ENCODE results near the gene FAAP100.
"Not testable (repeated sequence)": the region's sequence is repeated elsewhere in the genome, so short reads cannot be mapped to it uniquely, and the experiment has no call there.

The FAAP100 gene, protein sequence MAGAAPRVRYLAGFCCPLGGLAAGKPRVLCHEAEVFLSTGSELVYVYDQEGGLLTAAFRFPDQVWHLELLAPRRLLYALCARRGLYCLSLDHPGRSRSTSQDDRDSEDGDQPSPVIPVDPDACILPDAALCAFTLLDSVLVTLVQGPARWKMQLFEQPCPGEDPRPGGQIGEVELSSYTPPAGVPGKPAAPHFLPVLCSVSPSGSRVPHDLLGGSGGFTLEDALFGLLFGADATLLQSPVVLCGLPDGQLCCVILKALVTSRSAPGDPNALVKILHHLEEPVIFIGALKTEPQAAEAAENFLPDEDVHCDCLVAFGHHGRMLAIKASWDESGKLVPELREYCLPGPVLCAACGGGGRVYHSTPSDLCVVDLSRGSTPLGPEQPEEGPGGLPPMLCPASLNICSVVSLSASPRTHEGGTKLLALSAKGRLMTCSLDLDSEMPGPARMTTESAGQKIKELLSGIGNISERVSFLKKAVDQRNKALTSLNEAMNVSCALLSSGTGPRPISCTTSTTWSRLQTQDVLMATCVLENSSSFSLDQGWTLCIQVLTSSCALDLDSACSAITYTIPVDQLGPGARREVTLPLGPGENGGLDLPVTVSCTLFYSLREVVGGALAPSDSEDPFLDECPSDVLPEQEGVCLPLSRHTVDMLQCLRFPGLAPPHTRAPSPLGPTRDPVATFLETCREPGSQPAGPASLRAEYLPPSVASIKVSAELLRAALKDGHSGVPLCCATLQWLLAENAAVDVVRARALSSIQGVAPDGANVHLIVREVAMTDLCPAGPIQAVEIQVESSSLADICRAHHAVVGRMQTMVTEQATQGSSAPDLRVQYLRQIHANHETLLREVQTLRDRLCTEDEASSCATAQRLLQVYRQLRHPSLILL

DNA sequence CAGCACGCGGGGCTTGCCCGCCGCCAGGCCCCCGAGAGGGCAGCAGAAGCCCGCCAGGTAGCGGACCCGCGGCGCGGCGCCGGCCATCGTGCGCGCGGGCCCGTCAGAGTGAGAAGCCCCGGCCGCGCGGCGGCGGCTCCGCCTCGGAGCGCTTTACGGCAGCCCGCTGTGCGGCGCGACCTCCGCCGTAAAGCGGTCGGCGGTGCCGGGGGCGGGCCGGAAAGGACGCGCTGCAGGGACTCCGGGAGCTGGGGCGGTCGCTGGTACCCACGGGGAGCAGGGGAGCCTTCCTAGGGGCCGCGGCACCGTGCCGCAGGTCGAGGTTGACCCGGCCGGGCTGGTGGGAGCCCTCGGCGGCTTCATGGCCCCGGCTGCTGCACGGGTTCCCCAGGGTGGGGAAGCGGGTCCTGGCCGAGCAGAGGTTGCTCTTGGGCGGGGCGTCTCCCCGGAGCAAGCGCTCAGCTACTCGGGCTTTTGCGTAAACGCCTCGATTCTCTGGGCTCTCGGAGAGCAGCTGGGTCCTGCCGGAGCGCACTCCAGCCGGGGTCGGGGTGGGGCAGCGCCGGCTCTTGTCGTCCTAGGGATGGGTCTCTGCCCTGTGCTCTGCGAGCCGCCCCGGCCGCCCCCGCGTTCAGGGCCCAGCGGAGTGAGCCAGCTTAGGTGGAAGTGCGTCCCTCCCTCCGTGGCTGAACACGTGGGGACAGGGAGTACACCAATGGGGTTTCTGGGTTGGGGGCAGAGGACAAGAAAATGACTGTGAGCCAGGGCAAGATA lies at the start of gene FAAP100:
FAAP100 (minus strand) TSS at position 110 of the 774 bp plus-strand sequence; CDS start at position 87, 23 bp downstream.
- DNase-seq (ENCODE audit: low spot score): peak; percentile 91

DNA sequence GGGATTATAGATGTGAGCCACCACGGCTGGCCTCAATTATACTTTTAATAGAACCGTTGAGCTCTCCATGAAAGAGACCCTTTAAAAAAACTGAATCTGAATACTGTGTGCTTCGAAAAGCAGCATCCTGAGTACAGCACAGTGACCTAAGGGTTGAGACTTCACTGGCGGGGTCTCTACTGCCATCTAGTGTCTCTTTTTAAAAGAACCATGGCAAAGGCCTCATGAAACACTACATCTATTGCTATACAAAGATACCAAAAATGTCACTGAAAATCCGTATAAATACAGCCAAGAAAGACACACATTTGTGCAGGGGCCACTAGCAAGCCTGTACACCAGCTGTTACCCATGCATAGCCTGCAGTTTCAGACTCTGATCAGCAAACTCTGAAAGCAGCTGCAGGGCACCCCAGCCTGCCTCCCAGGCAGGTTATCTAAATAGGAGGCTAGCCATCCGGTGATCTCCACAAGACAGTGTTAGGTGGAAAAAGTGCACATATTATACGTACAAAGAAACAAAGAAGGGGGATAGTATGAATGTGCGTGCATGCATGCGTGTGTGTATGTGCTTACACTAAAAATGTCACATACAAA lies 49.5 kb upstream of the FAAP100 start:
- peak; percentile 76 for DNase-seq (ENCODE audit: low spot score)

DNA sequence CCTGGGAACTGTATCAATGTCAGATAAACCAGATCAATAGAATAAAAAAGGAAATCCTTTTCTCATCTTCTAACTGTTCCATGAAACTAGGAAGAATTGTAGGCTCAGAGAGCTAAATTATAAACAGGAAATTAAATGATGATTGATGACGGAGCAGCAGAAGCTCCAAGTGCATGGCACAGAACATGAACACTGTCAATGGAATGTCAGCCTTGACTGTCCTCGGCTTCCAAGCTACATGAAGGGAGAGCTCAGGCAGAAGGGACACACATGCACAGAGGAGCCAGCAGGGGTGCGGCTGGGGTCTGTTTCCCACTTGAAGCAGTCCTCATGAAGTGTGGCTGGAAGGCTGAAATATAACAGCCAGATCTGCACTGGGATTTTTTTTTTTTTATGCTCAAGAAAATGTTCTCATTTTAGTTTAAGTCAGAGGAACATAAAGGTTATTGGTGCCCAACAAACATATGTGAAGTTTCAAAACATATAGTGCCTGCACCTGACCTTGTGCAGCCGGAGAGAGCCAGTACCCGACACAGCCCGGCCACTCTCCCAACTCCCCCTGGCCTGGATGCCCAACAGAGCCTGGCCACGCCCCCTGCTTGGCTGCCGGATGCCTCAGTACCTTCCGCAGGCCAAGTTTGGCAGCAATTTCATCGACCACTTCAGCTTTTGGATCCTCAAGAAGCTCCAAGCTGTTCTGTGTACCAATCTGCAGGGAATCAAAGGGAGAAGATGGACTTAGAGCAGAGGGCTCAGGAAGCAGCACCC lies 47.8 kb upstream of the FAAP100 start:
- no peak for DNase-seq (ENCODE audit: low spot score)

DNA sequence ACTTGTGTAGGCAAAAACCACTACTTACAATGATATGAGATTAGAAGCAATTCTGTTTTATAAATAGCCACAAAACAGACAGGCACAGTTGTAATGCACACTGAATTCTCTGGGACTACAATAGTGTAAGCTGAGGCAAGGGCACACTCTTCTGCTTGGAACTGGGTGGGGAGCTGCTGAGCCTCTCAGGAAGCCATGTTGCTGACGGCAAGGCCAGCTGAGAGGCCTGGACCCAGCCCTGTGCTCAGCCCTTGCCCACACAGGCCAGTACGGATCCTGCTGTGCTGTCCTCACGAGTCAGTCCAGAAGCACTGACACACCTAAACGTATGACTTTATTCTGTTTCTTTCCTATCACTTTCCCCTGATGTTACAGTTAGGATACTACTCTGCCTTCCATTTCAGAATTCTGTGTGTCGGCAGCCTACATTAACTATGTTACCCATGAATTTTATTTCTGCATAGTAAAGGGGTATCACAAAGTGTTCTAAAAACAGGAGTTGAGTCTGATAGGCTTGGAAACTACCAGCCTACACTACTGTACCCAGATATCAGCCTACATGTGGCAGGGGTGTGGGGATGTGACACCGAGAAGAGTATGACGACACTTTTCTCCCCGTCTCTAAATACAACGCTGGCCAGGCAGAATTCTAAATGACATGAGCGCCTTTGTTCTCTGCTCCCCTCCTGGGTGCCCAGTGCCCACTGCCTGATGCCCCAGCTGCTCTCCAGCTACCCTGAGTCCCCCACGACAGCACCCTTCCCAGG lies 41.1 kb upstream of the FAAP100 start:
- DNase-seq (ENCODE audit: low spot score): no peak

DNA sequence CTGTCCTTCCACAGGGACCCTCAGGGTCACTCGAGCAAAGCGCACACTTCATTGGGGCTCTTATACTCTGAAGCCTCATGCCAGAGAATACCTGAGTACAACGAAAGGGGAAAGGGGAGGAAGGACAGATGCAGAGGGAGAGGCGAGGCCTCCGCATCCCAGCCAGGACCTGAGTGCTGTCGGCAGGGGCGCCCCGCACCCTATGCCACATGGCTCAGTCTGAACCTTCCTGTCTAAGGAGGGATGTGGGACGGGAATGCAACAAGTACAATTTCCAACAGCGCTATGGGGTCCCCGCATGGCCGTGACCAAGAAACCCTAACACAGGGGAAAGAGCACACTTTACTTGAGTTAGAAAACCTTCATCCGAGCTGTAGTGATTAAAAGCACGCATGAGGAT lies 39.8 kb upstream of the FAAP100 start:
- no peak for DNase-seq (ENCODE audit: low spot score)

DNA sequence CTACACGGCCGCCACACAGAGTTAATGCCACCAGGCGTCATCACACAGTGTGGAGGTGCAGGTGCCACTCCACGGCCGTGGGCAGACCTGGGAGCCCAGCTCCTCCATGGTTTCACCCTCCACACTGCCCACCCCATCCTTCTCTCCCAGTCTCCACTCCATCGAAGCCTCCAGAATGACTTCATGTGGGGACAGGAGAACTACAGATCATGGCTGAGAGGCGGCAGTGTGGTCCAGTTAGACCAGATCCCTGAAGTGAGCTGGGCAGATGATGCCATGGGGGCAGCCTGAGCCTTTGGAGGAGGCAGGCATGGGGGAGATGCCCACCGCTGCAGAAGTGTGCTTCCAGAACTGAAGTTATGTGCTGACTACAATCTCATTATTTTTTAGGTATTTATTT lies 38.0 kb upstream of the FAAP100 start:
- DNase-seq (ENCODE audit: low spot score): no peak

DNA sequence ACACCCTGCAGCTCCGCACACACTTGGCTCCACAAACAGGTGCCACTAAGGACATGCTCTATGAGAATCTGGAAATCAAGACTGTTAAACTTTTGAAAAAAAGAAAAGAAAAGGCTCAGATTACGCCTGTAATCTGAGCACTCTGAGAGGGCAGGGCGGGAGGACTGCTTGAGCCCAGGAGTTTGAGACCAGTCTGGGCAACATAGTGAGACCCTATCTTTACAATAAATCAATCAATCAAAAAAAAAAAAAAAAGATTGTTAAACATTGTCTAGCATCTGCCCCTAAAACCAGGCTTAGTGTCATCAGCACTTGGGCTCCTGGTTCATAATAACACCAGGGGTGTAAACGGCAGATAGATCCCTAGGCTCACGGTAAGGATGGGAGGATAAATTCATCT lies 37.5 kb upstream of the FAAP100 start:
- no peak for DNase-seq (ENCODE audit: low spot score)

DNA sequence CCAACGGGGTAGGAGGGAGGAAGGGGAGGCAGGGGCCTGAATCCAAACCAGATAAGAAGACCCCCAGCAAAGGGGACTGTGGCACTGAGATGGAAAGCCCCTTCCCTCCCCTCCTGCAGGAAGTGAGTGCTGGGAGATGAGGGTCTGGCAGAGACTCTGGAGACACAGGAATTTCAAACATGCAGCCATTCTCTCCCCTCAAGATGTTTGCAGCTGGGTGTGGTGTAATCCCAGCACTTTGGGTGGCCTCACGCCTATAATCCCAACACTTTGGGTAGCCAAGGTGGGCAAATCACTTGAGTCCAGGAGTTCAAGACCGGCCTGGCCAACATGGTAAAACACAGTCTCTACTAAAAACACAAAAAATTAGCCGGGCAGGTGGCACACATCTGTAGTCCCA lies 33.9 kb upstream of the FAAP100 start:
- no peak for DNase-seq (ENCODE audit: low spot score)

DNA sequence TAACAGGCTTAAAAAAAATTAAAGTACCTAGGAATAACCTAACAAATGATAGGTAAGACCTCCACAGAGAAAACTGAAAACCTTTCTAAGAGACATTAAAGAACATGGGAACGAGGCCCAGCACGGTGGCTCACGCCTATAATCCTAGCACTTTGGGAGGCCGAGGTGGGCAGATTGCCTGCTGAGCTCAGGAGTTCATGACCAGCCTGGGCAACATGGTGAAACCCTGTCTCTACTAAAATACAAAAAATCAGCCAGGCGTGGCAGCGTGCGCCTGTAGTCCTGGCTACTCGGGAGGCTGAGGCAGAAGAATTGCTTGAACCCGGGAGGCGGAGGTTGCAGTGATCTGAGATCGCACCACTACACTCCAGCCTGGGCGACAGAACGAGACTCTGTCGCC lies 32.6 kb upstream of the FAAP100 start:
- DNase-seq (ENCODE audit: low spot score): not testable (repeated sequence)

DNA sequence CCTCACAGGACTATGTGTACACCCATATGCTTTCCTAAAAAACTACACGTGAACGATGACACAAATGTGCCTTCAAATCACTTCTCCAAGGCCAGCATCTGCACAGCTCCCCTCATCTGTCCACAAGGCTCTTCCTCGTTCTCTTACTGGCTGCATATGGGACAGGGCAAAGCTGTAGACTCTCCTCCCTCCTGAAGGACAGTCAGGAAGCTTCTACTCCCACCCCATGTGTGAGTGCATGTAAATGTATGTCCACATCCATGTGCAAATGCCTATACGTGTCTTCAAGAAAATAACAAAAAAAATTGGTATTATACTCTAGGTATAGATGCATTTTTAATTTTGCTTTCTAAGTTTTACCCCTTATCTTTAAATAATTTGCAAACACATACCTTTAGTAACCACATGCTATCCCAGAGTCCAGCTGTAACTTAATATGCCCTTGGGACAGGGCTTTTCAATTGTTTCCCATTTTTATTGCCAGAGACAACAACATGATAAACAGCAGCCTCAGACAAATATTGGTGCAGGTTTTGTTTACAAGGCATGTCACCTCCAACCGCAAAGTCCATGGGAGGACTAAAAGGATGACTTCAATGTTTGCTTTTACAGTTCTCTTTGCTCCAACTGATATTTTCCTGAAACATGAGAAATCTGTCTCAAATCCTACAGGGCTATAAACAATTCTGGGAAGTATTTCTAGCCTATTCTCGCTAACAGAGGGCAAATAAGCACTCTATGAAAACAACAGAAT lies 31.6 kb upstream of the FAAP100 start:
- no peak for DNase-seq (ENCODE audit: low spot score)

DNA sequence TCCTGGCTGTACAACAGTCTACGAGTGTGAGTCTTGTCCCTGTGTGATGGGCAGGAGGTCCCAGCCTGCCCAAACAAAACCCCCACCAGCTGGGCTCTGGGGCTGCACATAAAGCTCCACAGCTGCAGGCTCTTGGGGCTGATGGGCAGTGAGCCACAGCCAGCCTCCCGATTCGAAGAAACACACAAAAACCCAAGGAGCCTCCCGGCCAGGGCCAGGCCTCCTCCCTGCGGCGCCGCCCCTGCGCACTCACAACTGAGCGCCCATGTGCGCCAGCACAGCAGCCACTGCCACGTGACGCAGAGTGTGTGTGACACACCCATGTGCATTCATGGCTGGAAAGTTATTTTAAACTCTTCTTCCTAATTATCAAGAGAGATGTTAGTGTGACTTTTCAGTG lies 30.6 kb upstream of the FAAP100 start:
- DNase-seq (ENCODE audit: low spot score): no peak

DNA sequence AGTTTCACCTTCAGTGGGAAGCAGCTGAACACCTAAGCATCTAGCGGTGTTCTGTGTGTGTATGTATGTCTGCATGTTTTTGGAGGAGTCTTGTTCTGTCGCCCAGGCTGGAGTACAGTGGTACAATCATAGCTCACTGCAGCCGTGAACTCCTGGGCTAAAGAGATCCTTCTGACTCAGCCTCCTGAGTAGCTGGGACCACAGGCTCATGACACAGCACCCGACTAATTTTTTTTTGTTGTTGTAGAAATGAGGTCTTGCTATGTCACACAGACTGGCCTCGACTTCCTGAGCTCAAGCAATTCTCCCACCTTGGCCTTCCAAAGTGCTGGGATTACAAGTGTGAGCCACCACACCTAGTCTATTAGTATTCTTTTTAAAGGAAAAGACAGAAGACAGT lies 30.2 kb upstream of the FAAP100 start:
- DNase-seq (ENCODE audit: low spot score): no peak

DNA sequence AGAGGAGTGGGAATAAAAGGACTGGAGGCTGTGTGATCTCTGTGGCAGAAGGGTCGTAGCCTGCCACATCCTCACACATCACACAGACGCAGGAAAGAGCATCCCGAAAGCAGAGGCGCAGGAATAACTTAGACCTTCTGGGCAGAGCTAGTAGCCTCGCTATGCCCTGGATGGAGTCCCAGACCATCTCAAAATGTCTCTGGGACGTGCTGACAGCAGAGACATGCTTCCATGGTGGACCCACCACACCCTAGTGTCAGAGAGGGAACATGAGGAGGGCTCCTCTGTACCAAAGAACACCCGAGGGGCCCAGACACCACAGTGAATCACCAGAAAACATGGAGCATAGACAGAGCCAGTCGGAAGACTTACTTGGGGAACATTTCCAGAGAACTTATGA lies 29.6 kb upstream of the FAAP100 start:
- no peak for DNase-seq (ENCODE audit: low spot score)

DNA sequence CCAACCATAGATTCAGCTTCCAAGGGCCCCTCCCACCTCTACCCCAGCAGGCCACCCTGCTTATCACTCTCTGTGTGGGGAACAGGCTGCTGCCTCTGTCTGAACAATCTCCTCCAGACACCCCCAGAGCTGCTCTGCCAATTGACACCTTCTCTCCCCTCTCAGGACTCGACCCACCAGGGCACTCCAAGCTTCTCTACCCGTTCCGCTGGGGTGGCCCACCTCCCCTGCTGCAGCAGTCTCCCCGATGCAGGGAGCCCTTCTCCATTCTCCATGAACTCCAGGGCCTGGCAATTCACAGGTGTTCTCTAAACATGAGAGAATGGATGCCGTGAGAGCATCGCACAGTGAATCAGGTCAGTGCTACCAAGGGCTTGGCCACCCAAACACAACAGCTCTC lies 28.3 kb upstream of the FAAP100 start:
- no peak for DNase-seq (ENCODE audit: low spot score)

DNA sequence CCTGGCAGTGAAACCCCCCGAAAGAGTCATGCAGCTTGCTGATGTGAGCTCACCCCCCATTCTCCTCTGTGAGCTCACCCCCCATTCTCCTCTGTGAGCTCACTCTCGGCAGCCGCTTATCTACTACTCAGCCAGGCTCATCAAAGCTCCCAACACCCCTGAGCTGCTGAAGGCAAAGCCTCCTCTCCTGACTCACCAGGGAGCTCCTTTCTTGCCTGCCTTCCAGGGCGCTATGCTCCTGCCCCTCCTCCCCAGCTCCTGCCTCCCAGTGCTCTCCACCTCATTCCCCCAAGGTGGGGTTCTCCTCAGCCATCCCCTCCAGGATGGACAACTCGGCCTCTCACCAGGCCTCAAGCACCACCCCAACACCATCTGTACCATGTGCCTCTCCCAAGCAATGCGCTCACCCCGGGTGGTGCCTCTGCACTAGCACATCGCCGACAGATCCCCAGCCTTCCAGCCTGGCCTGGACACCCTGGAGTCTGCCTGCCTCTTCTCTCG lies 27.7 kb upstream of the FAAP100 start:
- DNase-seq (ENCODE audit: low spot score): peak; percentile 13

DNA sequence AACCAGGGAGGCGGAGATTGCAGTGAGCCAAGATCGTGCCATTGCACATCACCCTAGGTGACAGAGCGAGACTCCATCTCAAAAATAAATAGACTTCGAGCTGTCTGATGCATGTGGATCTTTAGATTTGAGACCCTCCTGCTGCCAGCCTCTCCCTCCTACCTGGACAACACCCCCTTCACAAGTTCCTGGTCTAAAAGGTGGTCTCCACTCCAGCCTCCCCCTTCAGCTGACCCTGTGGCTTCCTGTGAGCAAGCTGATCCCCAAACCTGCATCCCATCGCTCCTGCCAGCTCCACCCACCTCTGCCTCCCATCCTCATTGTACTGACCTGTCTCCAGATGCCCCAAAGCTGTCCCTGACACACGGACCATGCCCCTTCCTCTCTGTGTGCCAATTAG lies 27.1 kb upstream of the FAAP100 start:
- peak; percentile 10 for DNase-seq (ENCODE audit: low spot score)

DNA sequence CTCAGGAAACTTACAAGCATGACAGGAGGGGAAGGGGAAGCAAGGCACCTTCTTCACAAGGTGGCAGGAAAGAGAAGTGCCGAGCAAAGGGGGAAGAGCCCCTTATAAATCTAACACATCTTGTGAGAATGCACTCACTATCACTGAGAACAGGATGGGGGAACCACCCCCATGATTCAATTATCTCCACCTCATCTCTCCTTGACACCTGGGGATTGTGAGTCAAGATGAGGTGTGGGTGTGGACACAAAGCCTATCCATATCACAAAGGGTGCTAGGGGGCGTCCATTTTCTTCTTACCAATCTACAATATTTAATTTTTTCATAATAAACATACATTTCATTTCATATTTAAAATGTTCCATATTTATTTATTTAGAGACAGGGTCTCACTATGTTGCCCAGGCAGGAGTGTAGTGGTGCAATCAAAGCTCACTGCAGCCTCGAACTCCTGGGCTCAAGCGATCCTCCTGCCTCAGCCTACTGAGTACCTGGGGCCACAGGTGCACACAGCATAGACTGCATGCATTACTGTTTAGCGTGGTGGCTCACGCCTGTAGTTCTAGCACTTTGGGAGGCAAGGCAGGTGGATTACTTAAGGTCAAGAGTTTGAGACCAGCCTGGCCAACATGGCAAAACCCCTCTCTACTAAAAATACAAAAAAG lies 26.5 kb upstream of the FAAP100 start:
- DNase-seq (ENCODE audit: low spot score): no peak

DNA sequence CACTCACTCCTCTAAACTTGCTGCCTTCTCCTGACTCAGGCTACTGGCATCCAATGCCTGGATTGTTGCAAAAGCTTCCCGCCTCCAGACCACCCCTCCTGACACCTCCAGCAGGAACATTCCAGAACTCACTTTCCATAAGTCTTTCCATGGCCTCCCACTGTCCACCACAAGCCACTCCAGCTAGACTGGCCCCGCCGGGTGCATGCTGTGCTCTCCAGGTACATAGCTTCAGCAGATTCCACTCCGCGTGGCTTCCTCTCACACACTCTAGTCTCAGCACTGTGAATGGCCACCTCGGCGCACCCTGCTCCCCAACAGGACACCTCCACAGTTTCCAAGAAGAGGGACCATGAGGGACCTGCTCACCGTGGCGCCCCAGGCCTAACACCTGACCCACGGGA lies 25.9 kb upstream of the FAAP100 start:
- peak; percentile 18 for DNase-seq (ENCODE audit: low spot score)

All from HuH-7.5 (cell line).